B cell (primary cell): ENCODE data around the gene PFN1.

Source experiments
- CTCF ChIP-seq: fragments of 200-600 bp; IDR thresholded peaks from one replicate; pipeline ENCODE4 v1.8.0; 2022; ENCODE audit warnings: antibody characterized with exemption, mild to moderate bottlenecking
- EZH2 ChIP-seq: IDR thresholded peaks from 2 replicates; pipeline ENCODE4 v1.6.1; 2012; ENCODE audit warnings: borderline replicate concordance, low read depth, mild to moderate bottlenecking, moderate library complexity, low read length; ENCODE audit not compliant: insufficient read depth, poor library complexity, severe bottlenecking

GRCh38 chr17:4953451-4953961, 5.2 kb upstream of the PFN1 start:
- no peak for TF ChIP-seq CTCF
- no peak for TF ChIP-seq EZH2
